HepG2 (cell line): ENCODE measurements around the gene SPNS2. TPM values are rescaled to one million over a fixed set of nuclear protein-coding genes. Genes with fewer than 3 reads are reported as not detected.
A peak's percentile ranks its signal among the peaks of the same experiment; 100 is the strongest.

Experiments used
- NFATC3 ChIP-seq: sonication (generic); formaldehyde crosslinking; IDR thresholded peaks from 2 replicates; pipeline ENCODE4 v1.5.1; 2020; ENCODE audit warnings: mild to moderate bottlenecking, missing genetic modification reagents
- NONO ChIP-seq, 2 experiments: fragments of 450-650 bp in 1 of 2; sonication (generic) in 1 of 2; formaldehyde crosslinking in 1 of 2; IDR thresholded peaks in 1 of 2; conservative IDR thresholded peaks in 1 of 2; 2 replicates each; pipeline versions ENCODE4 v1.6.1 to v1.8.0; 2017 to 2022; ENCODE audit warnings: mild to moderate bottlenecking in 1 of 2, missing genetic modification reagents in 1 of 2, moderate library complexity in 1 of 2
- NR3C1 ChIP-seq: sonication (generic); formaldehyde crosslinking; IDR thresholded peaks from 2 replicates; pipeline ENCODE4 v1.4.0; 2020; ENCODE audit warnings: missing genetic modification reagents
- RBFOX2 ChIP-seq: fragments of 200-400 bp; formaldehyde crosslinking; IDR thresholded peaks from 2 replicates; pipeline ENCODE4 v1.6.1; 2017; ENCODE audit warnings: low read depth, mild to moderate bottlenecking, low read length
- STAG1 ChIP-seq: sonication (generic); formaldehyde crosslinking; IDR thresholded peaks from 2 replicates; pipeline ENCODE4 v1.4.0; 2020; ENCODE audit warnings: missing genetic modification reagents
- U2AF1 ChIP-seq: fragments of 200-400 bp; formaldehyde crosslinking; optimal IDR thresholded peaks from 2 replicates; pipeline ENCODE3; 2017; ENCODE audit warnings: mild to moderate bottlenecking, low read depth, low read length
- ZMYM2 ChIP-seq: sonication (generic); formaldehyde crosslinking; IDR thresholded peaks from 2 replicates; pipeline ENCODE4 v1.8.0; 2022; ENCODE audit warnings: mild to moderate bottlenecking, missing genetic modification reagents
- ZNF24 ChIP-seq: fragments of 450-650 bp; IDR thresholded peaks from 2 replicates; pipeline ENCODE4 v1.6.1; 2017; ENCODE audit warnings: antibody characterized with exemption, mild to moderate bottlenecking
- ZNF552 ChIP-seq: sonication (generic); formaldehyde crosslinking; IDR thresholded peaks from 2 replicates; pipeline ENCODE4 v1.9.0; 2022; ENCODE audit warnings: missing genetic modification reagents, mild to moderate bottlenecking, borderline replicate concordance
- polyA plus RNA-seq, 8 experiments: library from polyadenylated mRNA; depleted of rRNA in 3 of 8; stranded (reverse) in 7 of 8; unstranded in 1 of 8; fragments of >200 nt; fragmentation: Illumina TruSeq in 4 of 8; extraction: Trizol in 4 of 8; gene quantifications; 2 replicates each; pipeline versions ENCODE4 v1.2.1 to v1.2.3, GENCODE V29; 2011 to 2016; ENCODE audit warnings: low read depth in 4 of 8, missing spikeins in 1 of 8, mixed read lengths in 1 of 8; ENCODE audit not compliant: insufficient read depth in 1 of 8
- total RNA-seq, 5 experiments: library from RNA; depleted of rRNA; stranded (reverse); fragments of >200 nt; fragmentation: Illumina TruSeq; extraction: Trizol; gene quantifications; 2 replicates each; pipeline ENCODE4 v1.2.3, GENCODE V29; 2016; ENCODE audit warnings: low read depth in 1 of 5
- TF ChIP-seq, protein P1 (sequence below): IDR thresholded peaks from 2 replicates; pipeline ENCODE4 v1.6.1; 2016; ENCODE audit warnings: missing biosample characterization, missing genetic modification reagents, low read depth
- TF ChIP-seq, protein P2 (sequence below): sonication (generic); IDR thresholded peaks from 2 replicates; pipeline ENCODE4 v1.6.1; 2016; ENCODE audit warnings: low read depth, borderline replicate concordance
- TF ChIP-seq, protein P3 (sequence below): sonication (generic); formaldehyde crosslinking; IDR thresholded peaks from 2 replicates; pipeline ENCODE4 v1.5.0; 2020; ENCODE audit warnings: missing genetic modification reagents, mild to moderate bottlenecking, borderline replicate concordance
- TF ChIP-seq, protein P4 (sequence below): sonication (generic); formaldehyde crosslinking; IDR thresholded peaks from 2 replicates; pipeline ENCODE4 v1.8.0; 2022; ENCODE audit warnings: mild to moderate bottlenecking, missing genetic modification reagents
- TF ChIP-seq, protein P5 (sequence below): sonication (generic); formaldehyde crosslinking; IDR thresholded peaks from 2 replicates; pipeline ENCODE4 v1.5.0; 2020; ENCODE audit warnings: missing genetic modification reagents
- TF ChIP-seq, protein P6 (sequence below): sonication (generic); formaldehyde crosslinking; IDR thresholded peaks from 2 replicates; pipeline ENCODE4 v1.5.0; 2020; ENCODE audit warnings: mild to moderate bottlenecking, missing genetic modification reagents

The SPNS2 gene
- total and polyA plus RNA-seq, 2 of the 13 experiments (the other 11 are each of a cell fraction or from before 2014, with no cell fraction given) = 0.01 TPM; not detected in 1

DNA sequence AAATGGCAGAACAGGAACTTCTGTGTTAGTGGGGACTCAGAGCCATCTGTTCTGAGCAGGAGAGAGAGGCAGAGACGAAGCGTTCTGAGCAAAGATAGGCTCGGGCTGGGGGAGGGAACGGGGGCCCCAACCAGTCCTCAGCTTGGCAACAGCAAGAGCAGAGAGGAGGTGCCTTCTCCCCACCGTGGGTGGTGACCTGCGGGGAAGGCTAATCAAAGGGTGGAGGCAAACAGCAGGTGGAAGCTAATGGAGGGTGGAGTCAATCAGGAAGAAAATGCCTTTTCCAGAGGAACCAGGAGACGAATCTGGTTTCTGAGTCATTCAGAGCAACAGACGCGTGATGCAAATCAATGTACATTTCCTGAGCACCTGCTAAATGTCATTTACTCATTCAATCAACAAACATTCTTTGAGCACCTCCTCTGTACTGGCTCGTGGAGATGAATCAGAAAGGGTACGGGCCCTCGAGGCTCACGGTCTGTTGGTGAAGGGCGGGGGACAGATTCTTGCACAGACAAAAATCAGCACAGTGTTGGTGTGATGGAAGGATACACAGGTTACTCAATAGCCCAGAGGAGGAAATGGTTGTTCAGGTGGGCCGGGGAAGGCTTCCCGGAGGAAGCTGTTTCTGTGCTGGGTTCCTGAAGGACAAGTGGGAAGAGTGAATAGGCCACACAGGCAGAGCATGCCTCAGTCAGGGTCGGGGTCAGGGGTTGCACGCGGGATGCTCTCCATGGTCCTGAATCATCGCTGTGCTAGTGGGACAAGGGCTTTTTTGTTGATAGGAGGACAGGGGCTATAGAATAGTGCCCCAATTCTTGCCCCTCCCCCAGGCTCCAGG lies 5.7 kb upstream of the SPNS2 start (continued):
- 0 out of 2 replicates have a peak, but pooled peaks have one; percentile 8 for TF ChIP-seq STAG1 (CRISPR knock-in tag)
- TF ChIP-seq NONO (IDR thresholded peaks at IDR 0.05) = no peak
- no peak for TF ChIP-seq NONO (CRISPR knock-in tag; conservative IDR thresholded peaks at IDR 0.05)
- TF ChIP-seq, protein P1, sequence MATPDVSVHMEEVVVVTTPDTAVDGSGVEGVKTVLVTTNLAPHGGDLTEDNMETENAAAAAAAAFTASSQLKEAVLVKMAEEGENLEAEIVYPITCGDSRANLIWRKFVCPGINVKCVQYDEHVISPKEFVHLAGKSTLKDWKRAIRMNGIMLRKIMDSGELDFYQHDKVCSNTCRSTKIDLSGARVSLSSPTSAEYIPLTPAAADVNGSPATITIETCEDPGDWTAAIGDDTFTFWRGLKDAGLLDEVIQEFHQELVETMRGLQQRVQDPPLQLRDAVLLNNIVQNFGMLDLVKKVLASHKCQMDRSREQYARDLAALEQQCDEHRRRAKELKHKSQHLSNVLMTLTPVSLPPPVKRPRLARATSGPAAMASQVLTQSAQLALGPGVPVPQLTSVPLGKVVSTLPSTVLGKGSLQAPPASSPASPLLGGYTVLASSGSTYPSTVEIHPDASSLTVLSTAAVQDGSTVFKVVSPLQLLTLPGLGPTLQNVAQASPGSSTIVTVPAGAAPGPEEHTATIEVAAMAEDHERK (CRISPR knock-in tag) = no peak
- TF ChIP-seq, protein P2, sequence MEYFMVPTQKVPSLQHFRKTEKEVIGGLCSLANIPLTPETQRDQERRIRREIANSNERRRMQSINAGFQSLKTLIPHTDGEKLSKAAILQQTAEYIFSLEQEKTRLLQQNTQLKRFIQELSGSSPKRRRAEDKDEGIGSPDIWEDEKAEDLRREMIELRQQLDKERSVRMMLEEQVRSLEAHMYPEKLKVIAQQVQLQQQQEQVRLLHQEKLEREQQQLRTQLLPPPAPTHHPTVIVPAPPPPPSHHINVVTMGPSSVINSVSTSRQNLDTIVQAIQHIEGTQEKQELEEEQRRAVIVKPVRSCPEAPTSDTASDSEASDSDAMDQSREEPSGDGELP = no peak
- no peak for TF ChIP-seq ZNF24
- TF ChIP-seq NR3C1 (CRISPR knock-in tag) = no peak
- no peak for TF ChIP-seq NFATC3 (CRISPR knock-in tag)
- TF ChIP-seq, protein P3, sequence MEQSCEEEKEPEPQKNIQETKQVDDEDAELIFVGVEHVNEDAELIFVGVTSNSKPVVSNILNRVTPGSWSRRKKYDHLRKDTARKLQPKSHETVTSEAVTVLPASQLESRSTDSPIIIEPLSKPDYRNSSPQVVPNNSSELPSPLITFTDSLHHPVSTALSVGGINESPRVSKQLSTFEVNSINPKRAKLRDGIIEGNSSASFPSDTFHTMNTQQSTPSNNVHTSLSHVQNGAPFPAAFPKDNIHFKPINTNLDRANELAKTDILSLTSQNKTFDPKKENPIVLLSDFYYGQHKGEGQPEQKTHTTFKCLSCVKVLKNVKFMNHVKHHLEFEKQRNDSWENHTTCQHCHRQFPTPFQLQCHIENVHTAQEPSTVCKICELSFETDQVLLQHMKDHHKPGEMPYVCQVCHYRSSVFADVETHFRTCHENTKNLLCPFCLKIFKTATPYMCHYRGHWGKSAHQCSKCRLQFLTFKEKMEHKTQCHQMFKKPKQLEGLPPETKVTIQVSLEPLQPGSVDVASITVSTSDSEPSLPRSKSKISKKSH (CRISPR knock-in tag) = 0 out of 2 replicates have a peak, but pooled peaks have one; percentile 36
- no peak for TF ChIP-seq RBFOX2
- TF ChIP-seq U2AF1 = no peak
- TF ChIP-seq, protein P4, sequence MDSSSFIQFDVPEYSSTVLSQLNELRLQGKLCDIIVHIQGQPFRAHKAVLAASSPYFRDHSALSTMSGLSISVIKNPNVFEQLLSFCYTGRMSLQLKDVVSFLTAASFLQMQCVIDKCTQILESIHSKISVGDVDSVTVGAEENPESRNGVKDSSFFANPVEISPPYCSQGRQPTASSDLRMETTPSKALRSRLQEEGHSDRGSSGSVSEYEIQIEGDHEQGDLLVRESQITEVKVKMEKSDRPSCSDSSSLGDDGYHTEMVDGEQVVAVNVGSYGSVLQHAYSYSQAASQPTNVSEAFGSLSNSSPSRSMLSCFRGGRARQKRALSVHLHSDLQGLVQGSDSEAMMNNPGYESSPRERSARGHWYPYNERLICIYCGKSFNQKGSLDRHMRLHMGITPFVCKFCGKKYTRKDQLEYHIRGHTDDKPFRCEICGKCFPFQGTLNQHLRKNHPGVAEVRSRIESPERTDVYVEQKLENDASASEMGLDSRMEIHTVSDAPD (CRISPR knock-in tag) = no peak
- TF ChIP-seq ZMYM2 (CRISPR knock-in tag) = no peak
- TF ChIP-seq, protein P5, sequence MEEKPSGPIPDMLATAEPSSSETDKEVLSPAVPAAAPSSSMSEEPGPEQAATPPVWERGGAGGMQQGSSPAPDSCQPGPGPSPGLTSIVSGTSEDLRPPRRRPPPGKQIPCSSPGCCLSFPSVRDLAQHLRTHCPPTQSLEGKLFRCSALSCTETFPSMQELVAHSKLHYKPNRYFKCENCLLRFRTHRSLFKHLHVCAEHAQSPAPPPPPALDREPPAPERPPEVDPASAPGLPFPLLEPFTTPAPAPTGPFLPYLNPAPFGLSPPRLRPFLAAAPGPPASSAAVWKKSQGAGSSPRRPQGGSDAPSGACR = no peak
- TF ChIP-seq, protein P6, sequence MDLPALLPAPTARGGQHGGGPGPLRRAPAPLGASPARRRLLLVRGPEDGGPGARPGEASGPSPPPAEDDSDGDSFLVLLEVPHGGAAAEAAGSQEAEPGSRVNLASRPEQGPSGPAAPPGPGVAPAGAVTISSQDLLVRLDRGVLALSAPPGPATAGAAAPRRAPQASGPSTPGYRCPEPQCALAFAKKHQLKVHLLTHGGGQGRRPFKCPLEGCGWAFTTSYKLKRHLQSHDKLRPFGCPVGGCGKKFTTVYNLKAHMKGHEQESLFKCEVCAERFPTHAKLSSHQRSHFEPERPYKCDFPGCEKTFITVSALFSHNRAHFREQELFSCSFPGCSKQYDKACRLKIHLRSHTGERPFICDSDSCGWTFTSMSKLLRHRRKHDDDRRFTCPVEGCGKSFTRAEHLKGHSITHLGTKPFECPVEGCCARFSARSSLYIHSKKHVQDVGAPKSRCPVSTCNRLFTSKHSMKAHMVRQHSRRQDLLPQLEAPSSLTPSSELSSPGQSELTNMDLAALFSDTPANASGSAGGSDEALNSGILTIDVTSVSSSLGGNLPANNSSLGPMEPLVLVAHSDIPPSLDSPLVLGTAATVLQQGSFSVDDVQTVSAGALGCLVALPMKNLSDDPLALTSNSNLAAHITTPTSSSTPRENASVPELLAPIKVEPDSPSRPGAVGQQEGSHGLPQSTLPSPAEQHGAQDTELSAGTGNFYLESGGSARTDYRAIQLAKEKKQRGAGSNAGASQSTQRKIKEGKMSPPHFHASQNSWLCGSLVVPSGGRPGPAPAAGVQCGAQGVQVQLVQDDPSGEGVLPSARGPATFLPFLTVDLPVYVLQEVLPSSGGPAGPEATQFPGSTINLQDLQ = peak; percentile 59; the same call in 1 of the 2 replicates
- no peak for TF ChIP-seq ZNF552 (CRISPR knock-in tag)
